Fibroblast of gingiva (primary cell): ENCODE measurements around the gene LRRC27.

ENCODE experiments used
- DNase-seq: peaks from one replicate; pipeline ENCODE4 v3.0.0-alpha.2; 2011; ENCODE audit warnings: low read depth

The LRRC27 gene

DNA sequence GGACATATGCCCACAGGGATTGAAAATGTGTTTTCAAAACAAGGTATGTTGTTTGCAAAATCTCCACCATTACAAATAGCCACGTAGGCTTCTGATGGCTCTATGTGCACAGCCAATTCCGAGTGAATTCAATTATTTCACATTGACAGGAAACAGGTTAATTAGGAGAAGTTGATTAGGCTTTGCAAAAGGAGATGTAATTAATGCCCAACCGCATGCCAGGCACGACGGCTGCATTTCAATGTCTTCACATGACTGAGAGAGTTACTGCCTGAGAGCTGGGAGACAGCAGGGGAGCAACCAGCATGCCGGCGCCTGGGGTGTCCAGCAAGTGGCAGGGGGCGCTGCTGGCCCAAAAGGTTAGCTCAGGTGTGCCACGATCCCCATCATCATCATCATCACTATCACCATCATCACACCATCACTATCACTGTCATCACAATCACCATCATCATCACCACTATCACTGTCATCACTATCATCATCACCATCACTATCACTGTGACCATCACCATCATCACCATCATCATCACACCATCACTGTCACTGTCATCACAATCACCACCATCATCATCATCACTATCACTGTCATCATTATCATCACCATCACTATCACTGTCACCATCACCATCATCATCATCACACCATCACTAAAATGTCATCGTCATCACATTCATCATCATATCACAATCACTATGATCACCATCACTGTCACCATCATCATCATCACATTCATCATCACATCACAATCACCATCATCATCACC, 95.2 kb downstream of the LRRC27 start:
- no peak for DNase-seq

DNA sequence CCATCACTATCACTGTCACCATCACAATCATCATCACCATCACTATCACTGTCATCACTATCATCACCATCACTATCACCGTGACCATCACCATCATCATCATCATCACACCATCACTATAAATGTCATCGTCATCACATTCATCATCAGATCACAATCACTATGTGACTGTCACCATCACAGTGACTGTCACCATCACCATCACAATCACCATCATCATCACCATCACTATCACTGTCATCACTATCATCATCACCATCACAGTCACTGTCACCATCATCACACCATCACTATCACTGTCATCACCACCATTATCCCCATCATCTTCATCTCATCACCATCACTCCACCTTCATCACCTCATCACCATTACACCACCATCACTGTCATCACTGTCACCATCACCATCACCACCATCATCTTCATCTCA, 96.0 kb downstream of the LRRC27 start:
- no peak for DNase-seq

DNA sequence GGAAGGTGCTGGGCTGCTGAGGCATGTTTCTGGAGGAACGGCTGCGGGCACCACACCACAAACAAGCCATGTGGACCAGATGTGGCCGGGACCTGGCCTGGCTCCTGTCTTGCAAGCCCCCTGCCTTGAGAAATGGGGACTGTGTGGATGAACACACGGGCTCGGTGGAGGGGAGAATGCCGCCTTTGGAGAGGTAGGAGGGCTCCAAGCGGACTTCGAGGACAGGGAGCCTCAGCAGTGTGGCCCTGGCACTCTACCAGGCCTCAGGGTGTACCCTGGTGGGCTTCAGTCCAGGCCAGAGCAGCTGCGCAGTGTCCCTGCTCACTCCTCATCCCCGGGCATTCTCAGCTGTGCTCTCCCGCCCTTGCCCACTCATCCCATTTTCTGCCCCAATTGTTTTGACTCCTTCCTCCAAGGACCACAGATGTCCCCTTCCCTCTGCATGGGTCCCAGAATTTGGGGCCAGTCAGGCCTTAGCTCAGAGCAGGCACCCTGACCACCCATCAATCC, 96.5 kb downstream of the LRRC27 start:
- DNase-seq = no peak
